Activated CD8-positive, alpha-beta T cell treated with anti-CD3 and anti-CD28 coated beads, Interleukin-2, amount 10 ng/mL, durations not matched to agents 7 days and 5 days (primary cell): ENCODE results near the gene BRD7. TPM values are rescaled to one million over a fixed set of nuclear protein-coding genes. Genes with fewer than 3 reads are reported as not detected.

Source experiments
- ATAC-seq: fragments of 150-1000 bp; cut with Tn5 transposase; one replicate; pipeline ENCODE4 v1.10.0; 2021; ENCODE audit warnings: moderate library complexity
- CTCF ChIA-PET: fragments of 350-600 bp; sonication (Branson Sonifier 250); formaldehyde crosslinking; loops from one replicate; lab custom pipeline; 2021; ENCODE audit warnings: antibody characterized with exemption; lab: Charles Lee
- POLR2A ChIA-PET: fragments of 350-600 bp; sonication (Branson Sonifier 250); formaldehyde crosslinking; loops from one replicate; lab custom pipeline; 2021; ENCODE audit warnings: antibody characterized with exemption; lab: Charles Lee
- DNase-seq: peaks from one replicate; pipeline ENCODE4 v3.0.0-alpha.2; 2020
- H3K27ac Mint-ChIP-seq: one replicate; pipeline ENCODE4 v1.8.0; 2021; ENCODE audit warnings: mild to moderate bottlenecking, mixed read lengths
- H3K27me3 Mint-ChIP-seq: one replicate; pipeline ENCODE4 v1.8.0; 2021; ENCODE audit warnings: low read depth, mixed read lengths
- H3K36me3 Mint-ChIP-seq: one replicate; pipeline ENCODE4 v1.8.0; 2021; ENCODE audit warnings: low read depth, mixed read lengths
- H3K4me1 Mint-ChIP-seq: one replicate; pipeline ENCODE4 v1.8.0; 2021; ENCODE audit warnings: low read depth, mixed read lengths
- H3K4me3 Mint-ChIP-seq: one replicate; pipeline ENCODE4 v1.8.0; 2021; ENCODE audit warnings: mild to moderate bottlenecking, mixed read lengths
- H3K9me3 Mint-ChIP-seq: one replicate; pipeline ENCODE4 v1.8.0; 2022; ENCODE audit warnings: mixed read lengths; ENCODE audit not compliant: insufficient read depth
- total RNA-seq, 2 experiments: library from RNA; stranded (reverse); gene quantifications; one replicate each; pipeline ENCODE4 v1.2.3, GENCODE V29; 2021

BRD7 gene
- total RNA-seq, 2 experiments from 2014 or later = 88.9 to 90.4 TPM

GRCh38 chr16:50371036-50371716 lies 2.4 kb upstream of the BRD7 start:
- Mint-ChIP-seq H3K9me3 (no peaks in the 10 kb centered on the region), H3K4me1 (peaks cover 23% of the 10 kb centered on the region), H3K27ac (no peak overlapping the region), H3K4me3 (no peak overlapping the region), H3K27me3 (peaks cover 4% of the 10 kb centered on the region), H3K36me3 (peaks cover 13% of the 10 kb centered on the region)
- POLR2A ChIA-PET = interaction anchor here (0.6 kb wide), 1 partner anchor 44 kb away, joined by 3 read pairs; no protein-coding TSS in a partner anchor
- ATAC-seq (no peak), DNase-seq (no peak)
- CTCF ChIA-PET = interaction anchor here (0.9 to 4.3 kb wide), 5 partner anchors 44 to 380 kb away, joined by 3 to 44 read pairs (median 10); no protein-coding TSS in a partner anchor

DNA sequence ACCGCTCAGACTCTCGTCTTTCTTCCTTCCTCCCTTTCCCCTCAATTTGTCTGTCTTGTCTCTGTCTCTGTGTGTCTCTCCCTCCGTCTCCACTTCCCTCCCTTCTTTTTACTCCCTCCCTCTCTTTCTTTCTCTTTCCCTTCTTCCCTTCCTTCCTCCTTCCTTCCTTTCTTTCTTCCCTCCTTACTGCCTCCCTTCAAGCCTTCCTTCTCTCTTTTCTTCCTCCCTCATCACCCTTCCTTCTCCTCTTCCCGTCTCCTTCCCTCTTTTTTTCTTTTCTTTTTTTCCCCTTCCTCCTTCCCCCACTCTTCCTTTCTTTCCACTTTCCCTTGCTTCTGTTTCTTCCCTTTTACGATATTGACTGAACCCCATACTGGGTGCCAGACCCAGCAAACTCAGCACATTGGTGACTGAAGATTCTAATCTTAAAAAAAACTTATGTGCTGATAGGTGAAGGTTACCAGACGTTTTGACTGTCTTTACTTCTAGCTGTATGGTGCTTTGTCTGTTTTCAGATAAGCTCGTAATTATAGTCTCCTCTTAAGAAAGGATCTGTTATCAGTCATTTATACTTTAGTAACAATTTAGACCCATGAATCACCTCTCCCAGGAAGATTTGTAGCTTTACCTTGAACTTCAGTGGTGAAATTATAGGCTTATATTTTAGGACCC lies 481 bp upstream of the BRD7 start:
- no peak for ATAC-seq
- Mint-ChIP-seq H3K9me3 (no peaks in the 10 kb centered on the region), H3K36me3 (peaks cover 27% of the 10 kb centered on the region), H3K4me1 (peaks cover 39% of the 10 kb centered on the region), H3K27me3 (peaks cover 2% of the 10 kb centered on the region), H3K4me3 (peak overlapping the region; percentile 77), H3K27ac (peak overlapping the region; percentile 93)
- POLR2A ChIA-PET = interaction anchor here (0.6 to 1.3 kb wide), 3 partner anchors 87 to 374 kb away, joined by 4 to 7 read pairs (median 4); no protein-coding TSS in a partner anchor
- DNase-seq = peak; percentile 20
- CTCF ChIA-PET = interaction anchor here (0.6 to 4.3 kb wide), 21 partner anchors 9 to 437 kb away, joined by 3 to 44 read pairs (median 4); partner anchors contain the start of gene CNEP1R1

DNA sequence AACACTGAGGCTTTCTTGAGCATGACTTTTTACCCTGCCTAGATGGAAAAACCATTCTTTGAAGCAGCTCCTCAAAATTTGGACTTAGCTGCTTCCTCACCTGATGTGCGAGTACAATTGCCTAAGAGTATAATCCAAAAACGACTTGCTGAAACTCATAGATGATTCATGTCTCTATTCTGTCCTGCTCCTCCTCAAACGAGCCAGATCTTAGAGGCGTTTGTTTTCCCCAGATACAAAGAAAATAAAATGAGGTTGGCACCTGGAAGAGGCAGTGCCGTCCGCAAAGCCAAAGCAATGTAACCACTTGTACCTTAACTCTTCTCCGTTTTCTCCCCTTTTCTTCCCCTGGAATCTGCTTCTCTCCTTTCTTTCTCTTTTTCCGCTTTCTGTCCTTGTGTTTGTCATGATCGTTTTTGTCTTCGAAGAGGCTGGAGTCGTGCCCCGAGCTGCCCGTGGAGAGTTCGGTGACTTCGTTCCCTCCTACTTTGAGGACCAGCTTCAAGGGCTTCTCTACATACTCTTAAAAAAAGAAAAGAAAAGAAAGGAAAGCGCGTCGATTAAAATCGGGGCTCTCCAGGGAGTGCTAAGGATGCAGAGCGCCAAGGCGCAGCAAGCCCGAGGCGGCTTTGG lies 895 bp downstream of the BRD7 start:
- peak; percentile 31 for DNase-seq
- H3K36me3 Mint-ChIP-seq = peaks cover 40% of the 10 kb centered on the region
- H3K4me1 Mint-ChIP-seq = peaks cover 41% of the 10 kb centered on the region
- POLR2A ChIA-PET = interaction anchor here (0.5 to 1.4 kb wide), 3 partner anchors 343 to 462 kb away, joined by 3 to 4 read pairs (median 3); partner anchors contain the start of gene CNEP1R1
- ATAC-seq = no peak
- CTCF ChIA-PET = interaction anchor here (0.6 to 5.0 kb wide), 16 partner anchors 9 to 439 kb away, joined by 3 to 37 read pairs (median 7); partner anchors contain the start of gene CNEP1R1
- peaks cover 2% of the 10 kb centered on the region for H3K27me3 Mint-ChIP-seq
- no peaks in the 10 kb centered on the region for H3K9me3 Mint-ChIP-seq
- peak overlapping the region; percentile 82 for H3K4me3 Mint-ChIP-seq
- peak overlapping the region; percentile 78 for H3K27ac Mint-ChIP-seq

GRCh38 chr16:50365791-50366575 lies 2.8 kb downstream of the BRD7 start:
- POLR2A ChIA-PET = no interaction called here
- Mint-ChIP-seq H3K9me3 (no peaks in the 10 kb centered on the region), H3K27me3 (no peaks in the 10 kb centered on the region), H3K27ac (peak overlapping the region; percentile 7), H3K4me3 (peak overlapping the region; percentile 3), H3K4me1 (peaks cover 48% of the 10 kb centered on the region), H3K36me3 (peaks cover 49% of the 10 kb centered on the region)
- CTCF ChIA-PET = interaction anchor here (1.2 to 5.0 kb wide), 8 partner anchors 10 to 381 kb away, joined by 3 to 37 read pairs (median 8); partner anchors contain the start of gene CNEP1R1
- ATAC-seq (no peak), DNase-seq (no peak)

DNA sequence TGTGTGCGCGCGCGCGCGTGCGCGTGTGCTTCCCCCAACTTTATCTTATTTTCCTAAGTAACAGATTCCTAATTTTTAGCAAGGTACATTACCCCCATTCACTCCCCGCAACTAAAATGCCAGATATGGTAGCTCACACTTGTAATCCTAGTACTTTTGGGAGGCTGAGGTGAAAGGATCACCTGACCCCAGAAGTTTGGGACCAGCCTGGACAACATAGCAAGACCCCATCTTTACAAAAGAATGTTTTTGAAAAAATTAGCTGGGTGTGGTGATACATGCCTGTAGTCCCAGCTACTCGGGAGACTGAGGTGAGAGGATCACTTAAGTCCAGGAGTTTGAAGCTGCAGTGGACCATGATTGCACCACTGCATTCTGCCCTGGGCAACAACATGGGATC lies 5.1 kb downstream of the BRD7 start:
- H3K36me3 Mint-ChIP-seq = peaks cover 63% of the 10 kb centered on the region
- CTCF ChIA-PET = interaction anchor here (0.9 to 5.0 kb wide), 5 partner anchors 9 to 443 kb away, joined by 3 to 37 read pairs (median 3); no protein-coding TSS in a partner anchor
- H3K9me3 Mint-ChIP-seq = no peaks in the 10 kb centered on the region
- no peak overlapping the region for H3K27ac Mint-ChIP-seq
- peaks cover 57% of the 10 kb centered on the region for H3K4me1 Mint-ChIP-seq
- DNase-seq (peak; percentile 13), ATAC-seq (no peak)
- H3K27me3 Mint-ChIP-seq = no peaks in the 10 kb centered on the region
- POLR2A ChIA-PET = interaction anchor here (0.5 to 1.2 kb wide), 2 partner anchors 11 to 302 kb away, joined by 3 read pairs; no protein-coding TSS in a partner anchor
- H3K4me3 Mint-ChIP-seq = no peak overlapping the region

DNA sequence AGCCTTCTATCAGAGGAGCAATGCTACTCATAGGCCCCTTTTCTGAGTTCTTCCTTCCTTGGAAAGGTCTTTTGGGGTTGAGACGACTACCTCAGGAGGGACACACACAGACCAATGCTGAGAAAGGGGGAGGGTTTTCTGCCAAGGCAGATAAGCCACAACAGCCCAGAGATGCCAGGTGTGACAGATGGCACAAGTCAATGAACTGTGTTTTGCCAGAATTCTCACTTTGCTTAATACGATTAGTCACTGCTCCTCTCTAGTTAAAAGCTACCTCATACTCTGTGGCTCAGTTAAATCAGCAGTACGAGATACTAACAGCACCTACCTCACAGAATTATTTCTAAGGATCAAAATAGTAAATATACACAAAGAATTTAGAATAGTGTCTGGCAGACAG lies 8.0 kb downstream of the BRD7 start:
- ATAC-seq (no peak), DNase-seq (no peak)
- ChIA-PET CTCF (interaction anchor here (0.6 to 13.2 kb wide), 12 partner anchors 9 to 446 kb away, joined by 3 to 439 read pairs (median 5); partner anchors contain the start of genes BRD7 and CNEP1R1), POLR2A (interaction anchor here (0.8 kb wide), 1 partner anchor 34 kb away, joined by 3 read pairs; no protein-coding TSS in a partner anchor)
- Mint-ChIP-seq H3K36me3 (peaks cover 58% of the 10 kb centered on the region), H3K4me3 (no peak overlapping the region), H3K4me1 (peaks cover 43% of the 10 kb centered on the region), H3K27me3 (no peaks in the 10 kb centered on the region), H3K9me3 (no peaks in the 10 kb centered on the region), H3K27ac (no peak overlapping the region)

DNA sequence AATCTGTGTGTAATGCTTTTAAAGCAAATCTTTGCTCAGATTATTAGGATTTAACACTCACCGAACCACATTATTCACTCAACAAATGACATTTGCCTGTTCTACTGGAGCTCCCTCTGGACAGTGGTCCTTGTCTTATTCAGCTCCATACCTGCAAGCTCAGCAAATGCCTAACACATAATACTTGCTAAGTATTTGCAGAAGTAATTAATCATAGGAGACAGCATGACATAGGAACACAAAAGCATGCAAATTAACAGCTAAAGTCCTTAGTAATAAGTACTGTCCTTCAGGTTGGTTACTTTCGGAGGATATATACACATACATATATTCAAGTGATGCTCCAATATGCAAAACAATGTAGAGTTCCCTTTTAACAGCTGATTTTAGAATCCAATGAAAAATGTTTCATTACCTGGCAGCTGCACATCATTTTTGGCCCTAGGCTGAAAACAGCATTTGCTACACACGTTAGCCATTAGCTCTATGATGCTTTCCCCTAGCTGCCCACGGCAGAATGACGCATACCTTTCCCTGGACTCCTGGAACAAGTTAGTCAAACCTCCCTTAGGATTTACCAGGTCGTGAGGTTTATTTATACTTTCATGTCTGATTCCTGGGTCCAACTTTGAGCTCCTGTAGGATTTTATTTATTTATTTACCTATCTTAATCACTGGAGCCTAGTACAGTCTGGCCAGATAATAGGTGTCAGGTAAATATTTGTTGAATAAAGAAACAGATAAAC lies 8.6 kb downstream of the BRD7 start:
- peaks cover 55% of the 10 kb centered on the region for H3K36me3 Mint-ChIP-seq
- DNase-seq = no peak
- H3K27me3 Mint-ChIP-seq = no peaks in the 10 kb centered on the region
- ChIA-PET CTCF (interaction anchor here (0.6 to 13.2 kb wide), 12 partner anchors 8 to 446 kb away, joined by 3 to 439 read pairs (median 4); partner anchors contain the start of genes BRD7 and CNEP1R1), POLR2A (no interaction called here)
- peak overlapping the region; percentile 9 for H3K27ac Mint-ChIP-seq
- no peak overlapping the region for H3K4me3 Mint-ChIP-seq
- no peaks in the 10 kb centered on the region for H3K9me3 Mint-ChIP-seq
- ATAC-seq = no peak
- peaks cover 41% of the 10 kb centered on the region for H3K4me1 Mint-ChIP-seq

DNA sequence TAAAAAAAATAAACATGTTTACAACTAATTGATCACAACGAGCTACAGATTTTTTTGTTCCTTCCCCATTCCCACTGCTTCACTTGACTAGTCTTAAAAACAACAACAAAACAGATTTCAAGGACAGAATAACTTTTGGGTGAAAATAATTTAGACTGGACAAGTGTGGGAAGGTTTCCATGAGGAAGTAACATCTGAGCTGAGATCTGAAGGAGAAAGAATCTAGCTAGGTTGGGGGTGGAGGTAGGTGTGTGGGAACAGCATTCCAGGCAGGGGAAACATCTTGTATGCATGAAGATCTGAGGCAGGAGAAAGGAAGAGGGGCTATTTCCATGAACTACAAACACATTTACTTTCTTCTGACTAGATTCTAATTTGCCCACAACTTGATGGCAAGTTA lies 9.2 kb downstream of the BRD7 start:
- CTCF ChIA-PET = interaction anchor here (0.9 to 13.2 kb wide), 12 partner anchors 8 to 447 kb away, joined by 3 to 439 read pairs (median 4); partner anchors contain the start of genes BRD7 and CNEP1R1
- peaks cover 42% of the 10 kb centered on the region for H3K4me1 Mint-ChIP-seq
- DNase-seq (no peak), ATAC-seq (no peak)
- H3K27me3 Mint-ChIP-seq = no peaks in the 10 kb centered on the region
- no peak overlapping the region for H3K4me3 Mint-ChIP-seq
- H3K36me3 Mint-ChIP-seq = peaks cover 57% of the 10 kb centered on the region
- H3K27ac Mint-ChIP-seq = peak overlapping the region; percentile 7
- H3K9me3 Mint-ChIP-seq = no peaks in the 10 kb centered on the region
- POLR2A ChIA-PET = no interaction called here

DNA sequence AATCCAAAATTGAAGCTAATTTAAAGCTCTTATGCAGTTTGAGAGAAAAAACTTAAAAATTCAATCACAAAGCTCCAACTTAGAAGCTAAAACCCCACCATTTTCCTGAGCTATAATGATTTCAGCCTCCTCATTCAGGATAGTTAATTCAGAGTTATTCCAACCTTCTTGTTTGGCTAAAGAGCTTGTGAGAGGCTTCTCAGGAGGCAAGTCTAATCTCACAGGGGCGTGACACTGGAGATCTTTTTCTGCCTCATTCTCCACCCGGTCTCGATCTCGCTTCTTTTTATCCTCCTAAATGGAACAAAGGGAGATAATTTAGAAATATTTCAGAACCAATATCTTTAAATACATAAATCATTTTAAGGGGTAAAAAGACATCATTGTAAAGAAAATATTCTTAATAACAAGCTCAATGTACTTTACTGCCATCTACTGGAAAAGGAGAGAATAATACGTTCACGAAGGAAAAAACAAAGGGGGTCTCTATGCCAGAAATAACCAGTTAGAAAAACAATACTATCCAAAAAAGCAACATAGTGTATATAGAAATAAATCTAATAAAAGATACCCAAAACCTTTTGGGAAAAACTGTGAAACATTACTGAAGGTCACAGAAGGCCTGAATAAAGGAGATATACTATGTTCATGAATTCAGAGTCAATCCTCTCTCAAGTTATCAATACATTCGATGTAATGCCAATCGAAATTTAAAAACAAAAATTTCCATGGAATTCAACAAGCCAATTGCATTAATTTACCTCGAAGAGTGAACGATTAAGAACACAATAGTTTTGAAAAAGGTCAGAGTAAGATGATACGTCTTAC lies 13.9 kb downstream of the BRD7 start:
- Mint-ChIP-seq H3K9me3 (no peaks in the 10 kb centered on the region), H3K27me3 (no peaks in the 10 kb centered on the region), H3K27ac (no peak overlapping the region), H3K36me3 (peaks cover 59% of the 10 kb centered on the region), H3K4me3 (no peak overlapping the region), H3K4me1 (peaks cover 30% of the 10 kb centered on the region)
- DNase-seq = no peak
- no peak for ATAC-seq
- ChIA-PET POLR2A (interaction anchor here (0.6 to 2.0 kb wide), 7 partner anchors 10 to 332 kb away, joined by 3 to 17 read pairs (median 4); no protein-coding TSS in a partner anchor), CTCF (interaction anchor here (0.6 to 13.2 kb wide), 38 partner anchors 8 to 452 kb away, joined by 3 to 439 read pairs (median 6); partner anchors contain the start of genes ADCY7, BRD7, CNEP1R1 and HEATR3)
